ENCODE measurements around the gene CYB561D2. TPM values are rescaled to one million over a fixed set of nuclear protein-coding genes. Genes with fewer than 3 reads are reported as not detected.

CYB561D2 gene
- total and polyA plus RNA-seq, 2 of the 13 experiments (the other 11 are each of a cell fraction or from before 2014, with no cell fraction given), result 11.1 to 17.2 TPM

DNA sequence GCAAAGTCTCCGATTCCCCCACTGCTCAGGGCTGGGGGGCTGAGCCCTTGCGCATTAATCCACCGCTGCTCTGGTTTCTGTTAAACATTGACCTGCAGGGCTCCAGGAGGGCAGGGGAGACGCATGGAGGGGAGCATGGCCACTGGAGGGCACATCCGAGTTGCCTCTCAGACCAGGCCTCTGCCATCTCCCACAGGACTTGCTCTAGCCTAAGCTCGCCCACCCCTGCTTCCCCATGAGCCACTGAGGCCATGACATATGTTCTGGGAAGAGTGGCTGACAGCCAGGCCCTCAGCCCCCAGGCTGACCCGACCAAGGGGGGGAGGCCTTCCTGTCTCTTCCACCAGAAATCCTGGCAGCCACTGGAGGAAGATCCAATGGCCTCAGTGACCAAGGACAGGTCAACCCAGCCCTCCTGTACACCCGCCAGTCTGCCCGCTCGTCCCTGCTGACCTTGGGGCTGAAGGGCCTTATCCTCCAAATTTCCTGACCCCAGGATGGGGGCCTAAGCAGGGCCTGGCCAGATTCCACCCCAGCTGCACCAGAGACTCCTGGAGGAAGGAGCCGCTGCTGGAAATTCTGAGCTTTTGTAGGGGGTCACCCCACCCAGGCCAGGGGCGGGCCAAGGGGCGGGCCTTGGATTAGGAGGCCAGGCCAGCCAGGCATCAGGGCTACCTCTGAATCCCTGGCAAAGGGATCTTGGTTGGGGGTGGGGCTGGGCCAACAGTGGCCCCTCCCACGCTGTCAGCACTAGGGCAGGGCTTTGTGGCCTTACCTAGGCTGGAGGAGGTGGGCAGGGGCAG, 47.4 kb upstream of the CYB561D2 start, which contains the start of gene HYAL1 (continued):
- peak; percentile 66; the same call in 1 of the 2 replicates for TF ChIP-seq ZNF280D (CRISPR knock-in tag; IDR thresholded peaks at IDR 0.05)
- no peak for TF ChIP-seq PLSCR1 (CRISPR knock-in tag; IDR thresholded peaks at IDR 0.05; ENCODE audit: borderline replicate concordance)
- TF ChIP-seq, protein P1, sequence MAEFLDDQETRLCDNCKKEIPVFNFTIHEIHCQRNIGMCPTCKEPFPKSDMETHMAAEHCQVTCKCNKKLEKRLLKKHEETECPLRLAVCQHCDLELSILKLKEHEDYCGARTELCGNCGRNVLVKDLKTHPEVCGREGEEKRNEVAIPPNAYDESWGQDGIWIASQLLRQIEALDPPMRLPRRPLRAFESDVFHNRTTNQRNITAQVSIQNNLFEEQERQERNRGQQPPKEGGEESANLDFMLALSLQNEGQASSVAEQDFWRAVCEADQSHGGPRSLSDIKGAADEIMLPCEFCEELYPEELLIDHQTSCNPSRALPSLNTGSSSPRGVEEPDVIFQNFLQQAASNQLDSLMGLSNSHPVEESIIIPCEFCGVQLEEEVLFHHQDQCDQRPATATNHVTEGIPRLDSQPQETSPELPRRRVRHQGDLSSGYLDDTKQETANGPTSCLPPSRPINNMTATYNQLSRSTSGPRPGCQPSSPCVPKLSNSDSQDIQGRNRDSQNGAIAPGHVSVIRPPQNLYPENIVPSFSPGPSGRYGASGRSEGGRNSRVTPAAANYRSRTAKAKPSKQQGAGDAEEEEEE (CRISPR knock-in tag; IDR thresholded peaks at IDR 0.05; ENCODE audit: borderline replicate concordance), result no peak
- peak; percentile 92 for TF ChIP-seq ZFY (CRISPR knock-in tag; IDR thresholded peaks at IDR 0.05)
- TF ChIP-seq FOSL1 (CRISPR knock-in tag; IDR thresholded peaks at IDR 0.05; ENCODE audit: borderline replicate concordance), result no peak
- peak; percentile 36 for TF ChIP-seq XRCC5 (optimal IDR thresholded peaks at IDR 0.05; ENCODE audit: low read length)
- TF ChIP-seq MZF1 (CRISPR knock-in tag; IDR thresholded peaks at IDR 0.05; ENCODE audit: borderline replicate concordance), result no peak
- TF ChIP-seq ZNF772 (CRISPR knock-in tag; IDR thresholded peaks at IDR 0.05), result peak; percentile 66; the same call in 1 of the 2 replicates
- TF ChIP-seq STAG1 (CRISPR knock-in tag; IDR thresholded peaks at IDR 0.05), result peak; percentile 63
- peak; percentile 10; the same call in 1 of the 2 replicates for TF ChIP-seq RARA (CRISPR knock-in tag; IDR thresholded peaks at IDR 0.05)
- no peak; the same call in 1 of the 2 replicates for TF ChIP-seq SSRP1 (CRISPR knock-in tag; IDR thresholded peaks at IDR 0.05)
- TF ChIP-seq, protein P2, sequence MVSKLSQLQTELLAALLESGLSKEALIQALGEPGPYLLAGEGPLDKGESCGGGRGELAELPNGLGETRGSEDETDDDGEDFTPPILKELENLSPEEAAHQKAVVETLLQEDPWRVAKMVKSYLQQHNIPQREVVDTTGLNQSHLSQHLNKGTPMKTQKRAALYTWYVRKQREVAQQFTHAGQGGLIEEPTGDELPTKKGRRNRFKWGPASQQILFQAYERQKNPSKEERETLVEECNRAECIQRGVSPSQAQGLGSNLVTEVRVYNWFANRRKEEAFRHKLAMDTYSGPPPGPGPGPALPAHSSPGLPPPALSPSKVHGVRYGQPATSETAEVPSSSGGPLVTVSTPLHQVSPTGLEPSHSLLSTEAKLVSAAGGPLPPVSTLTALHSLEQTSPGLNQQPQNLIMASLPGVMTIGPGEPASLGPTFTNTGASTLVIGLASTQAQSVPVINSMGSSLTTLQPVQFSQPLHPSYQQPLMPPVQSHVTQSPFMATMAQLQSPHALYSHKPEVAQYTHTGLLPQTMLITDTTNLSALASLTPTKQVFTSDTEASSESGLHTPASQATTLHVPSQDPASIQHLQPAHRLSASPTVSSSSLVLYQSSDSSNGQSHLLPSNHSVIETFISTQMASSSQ (IDR thresholded peaks at IDR 0.05; ENCODE audit: low read depth), result peak; percentile 92
- TF ChIP-seq, protein P2 (CRISPR knock-in tag; IDR thresholded peaks at IDR 0.05; ENCODE audit: borderline replicate concordance), result peak; percentile 95
- TF ChIP-seq, protein P3, sequence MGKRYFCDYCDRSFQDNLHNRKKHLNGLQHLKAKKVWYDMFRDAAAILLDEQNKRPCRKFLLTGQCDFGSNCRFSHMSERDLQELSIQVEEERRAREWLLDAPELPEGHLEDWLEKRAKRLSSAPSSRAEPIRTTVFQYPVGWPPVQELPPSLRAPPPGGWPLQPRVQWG (CRISPR knock-in tag; IDR thresholded peaks at IDR 0.05; ENCODE audit: borderline replicate concordance, low read depth), result no peak
- no peak for TF ChIP-seq ZNF639 (CRISPR knock-in tag; conservative IDR thresholded peaks at IDR 0.05)
